ENCODE results near the gene SLC2A8.

SLC2A8 gene

DNA sequence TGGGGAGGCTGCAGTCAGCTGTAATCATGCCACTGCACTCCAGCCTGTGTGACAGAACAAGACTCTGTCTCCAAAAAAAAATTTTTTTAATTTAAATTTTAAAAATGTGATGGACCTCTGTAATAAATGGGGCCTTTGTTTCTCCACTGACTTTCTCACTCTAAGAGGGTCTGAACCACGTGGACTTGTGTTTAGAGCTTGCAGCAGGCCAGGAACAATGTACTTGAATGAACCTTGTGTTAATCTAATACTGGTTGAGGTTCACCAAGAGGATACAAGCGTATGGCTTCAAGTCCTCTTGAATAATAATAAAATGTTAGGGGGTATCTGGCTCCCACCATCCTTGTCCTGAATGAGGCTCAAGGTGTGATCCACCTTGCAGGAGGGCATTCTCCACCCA is 14.4 kb upstream of the SLC2A8 start:
- no peak for DNase-seq (ENCODE audit: low read depth)

DNA sequence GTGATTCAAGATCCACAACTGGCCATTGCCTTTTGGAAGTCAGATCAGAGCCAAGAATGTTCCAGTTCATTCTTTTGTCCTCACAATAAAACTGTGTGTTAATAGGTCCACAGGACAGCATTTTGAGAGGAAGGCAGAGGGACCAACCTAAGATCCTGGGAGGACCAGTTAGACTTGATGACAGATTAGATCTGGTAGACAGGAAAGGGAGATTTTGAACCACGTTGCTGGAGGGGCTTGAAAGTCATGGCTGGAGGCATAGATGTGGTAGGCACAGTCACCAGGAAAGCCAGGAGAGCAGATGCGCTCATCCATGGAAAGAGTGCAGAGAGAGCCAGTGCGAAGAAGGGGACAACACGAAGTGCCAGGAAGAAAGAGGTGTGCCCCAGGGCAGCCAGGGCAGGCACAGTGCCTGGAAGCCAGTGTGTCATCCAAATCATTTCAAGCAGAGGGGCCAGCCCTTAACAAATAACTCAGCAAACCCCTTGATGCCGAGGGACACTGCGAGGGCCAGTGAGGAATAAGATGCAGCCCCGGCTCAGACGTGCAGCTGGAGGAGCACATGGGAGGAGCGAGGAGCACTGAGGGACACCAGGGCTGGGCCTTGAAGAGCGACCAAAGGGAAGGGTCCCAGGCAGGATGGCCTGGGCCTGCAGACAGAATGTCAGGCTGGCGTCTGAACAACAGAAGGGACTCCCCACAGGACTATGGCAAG is 12.8 kb upstream of the SLC2A8 start:
- no peak for DNase-seq (ENCODE audit: low read depth)

DNA sequence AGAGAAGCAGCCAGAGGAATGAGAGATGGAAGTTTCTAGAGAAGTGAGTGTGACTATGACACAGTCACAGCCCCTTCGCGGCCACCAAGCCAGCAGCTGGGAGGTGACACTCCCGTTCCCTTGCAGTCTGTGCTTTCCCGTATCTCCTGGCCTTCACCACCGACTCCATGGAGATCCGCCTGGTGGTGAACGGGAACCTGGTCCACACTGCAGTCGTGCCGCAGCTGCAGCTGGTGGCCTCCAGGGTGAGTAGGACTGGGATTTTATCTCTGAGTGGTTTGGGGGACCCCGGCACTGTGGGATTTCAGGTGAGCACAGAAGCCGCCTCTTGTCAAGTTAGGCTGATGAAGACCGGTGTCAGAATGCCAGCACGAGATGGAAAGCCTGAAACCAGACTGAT is 12.1 kb upstream of the SLC2A8 start:
- DNase-seq (ENCODE audit: low read depth) = no peak

DNA sequence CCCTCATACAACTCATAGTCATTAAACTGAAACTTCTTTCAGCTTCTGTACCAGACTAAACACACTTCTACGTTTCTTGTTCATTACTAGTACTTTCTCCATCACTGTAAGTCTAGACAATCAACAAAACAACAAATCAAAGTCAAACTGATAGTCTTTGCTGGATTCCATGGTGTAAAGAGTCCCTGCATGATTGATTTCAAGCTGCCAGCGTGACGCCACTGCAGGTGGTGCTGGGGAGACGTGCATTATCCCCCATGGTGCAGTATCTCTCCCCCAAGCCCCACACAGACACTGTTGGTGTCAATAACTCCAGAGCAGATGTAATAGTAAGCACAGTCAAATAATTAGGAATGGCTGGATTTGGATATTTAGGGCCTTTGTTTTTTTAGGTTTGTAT is 10.7 kb upstream of the SLC2A8 start:
- DNase-seq (ENCODE audit: low read depth) = no peak

DNA sequence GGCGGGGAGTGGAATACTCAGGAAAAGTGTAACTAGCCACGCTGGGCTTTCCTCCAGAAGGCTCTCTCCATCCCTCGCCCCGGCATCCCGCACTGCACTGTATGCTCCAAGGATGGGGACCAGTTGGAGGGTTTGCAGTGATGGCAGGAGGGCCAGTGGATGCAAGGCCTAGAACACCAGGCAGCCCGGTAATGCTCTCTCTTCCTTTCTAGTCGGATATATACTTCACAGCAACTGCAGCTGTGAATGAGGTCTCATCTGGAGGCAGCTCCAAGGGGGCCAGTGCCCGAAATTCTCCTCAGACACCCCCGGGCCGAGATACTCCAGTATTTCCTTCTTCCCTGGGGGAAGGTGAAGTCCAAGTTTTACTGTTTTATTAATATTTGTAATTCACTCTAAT is 10.0 kb upstream of the SLC2A8 start:
- no peak for DNase-seq (ENCODE audit: low read depth)

DNA sequence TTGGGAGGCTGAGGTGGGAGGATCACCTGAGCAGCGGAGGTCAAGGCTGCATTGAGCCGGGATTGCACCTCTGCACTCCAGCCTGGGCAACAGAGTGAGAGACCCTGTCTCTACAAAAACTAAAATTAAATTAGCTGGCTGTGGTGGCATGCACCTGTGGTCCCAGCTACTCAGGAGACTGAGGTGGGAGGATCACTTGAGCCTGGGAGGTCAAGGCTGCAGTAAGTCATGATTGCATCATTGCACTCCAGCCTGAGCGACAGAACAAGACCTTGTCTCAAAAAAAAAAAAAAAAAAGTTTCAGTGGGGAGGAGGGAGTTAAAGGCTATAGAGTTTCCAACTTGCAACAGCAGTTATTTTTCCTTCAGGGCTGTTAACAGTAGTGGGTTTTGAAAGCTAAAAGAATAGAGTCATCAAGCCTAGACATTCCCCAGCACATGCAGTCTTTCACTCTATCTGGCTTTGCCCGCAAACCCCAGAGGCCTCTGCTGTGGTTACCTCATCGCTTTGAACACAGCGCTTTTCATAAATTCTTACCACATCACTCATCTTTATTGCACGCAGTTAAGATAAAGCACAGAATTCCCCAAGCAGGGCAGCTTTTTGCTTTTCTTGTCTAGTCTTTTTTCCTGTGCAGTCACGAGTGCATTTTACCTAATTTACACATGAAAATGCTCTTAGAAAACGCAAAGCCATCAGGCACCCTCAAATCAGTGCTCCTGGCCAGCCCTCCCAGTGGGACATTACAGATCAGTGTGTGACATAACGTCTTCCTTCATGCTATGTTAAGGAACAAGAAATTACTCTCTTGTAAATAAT is 8.7 kb upstream of the SLC2A8 start:
- DNase-seq (ENCODE audit: low read depth) = peak; percentile 67

DNA sequence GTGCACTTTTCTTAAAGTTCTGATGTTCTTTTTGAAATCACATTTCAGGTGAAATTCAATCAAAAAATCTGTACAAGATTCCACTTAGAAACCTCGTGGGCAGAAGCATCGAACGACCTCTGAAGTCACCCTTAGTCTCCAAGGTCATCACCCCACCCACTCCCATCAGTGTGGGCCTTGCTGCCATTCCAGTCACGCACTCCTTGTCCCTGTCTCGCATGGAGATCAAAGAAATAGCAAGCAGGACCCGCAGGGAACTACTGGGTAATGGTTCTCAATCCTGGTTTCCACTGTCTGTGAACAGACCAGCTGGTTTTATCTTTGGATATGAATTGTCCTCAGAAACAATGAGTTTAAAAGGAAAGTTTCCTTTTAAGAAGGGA is 8.1 kb upstream of the SLC2A8 start:
- DNase-seq (ENCODE audit: low read depth) = no peak

DNA sequence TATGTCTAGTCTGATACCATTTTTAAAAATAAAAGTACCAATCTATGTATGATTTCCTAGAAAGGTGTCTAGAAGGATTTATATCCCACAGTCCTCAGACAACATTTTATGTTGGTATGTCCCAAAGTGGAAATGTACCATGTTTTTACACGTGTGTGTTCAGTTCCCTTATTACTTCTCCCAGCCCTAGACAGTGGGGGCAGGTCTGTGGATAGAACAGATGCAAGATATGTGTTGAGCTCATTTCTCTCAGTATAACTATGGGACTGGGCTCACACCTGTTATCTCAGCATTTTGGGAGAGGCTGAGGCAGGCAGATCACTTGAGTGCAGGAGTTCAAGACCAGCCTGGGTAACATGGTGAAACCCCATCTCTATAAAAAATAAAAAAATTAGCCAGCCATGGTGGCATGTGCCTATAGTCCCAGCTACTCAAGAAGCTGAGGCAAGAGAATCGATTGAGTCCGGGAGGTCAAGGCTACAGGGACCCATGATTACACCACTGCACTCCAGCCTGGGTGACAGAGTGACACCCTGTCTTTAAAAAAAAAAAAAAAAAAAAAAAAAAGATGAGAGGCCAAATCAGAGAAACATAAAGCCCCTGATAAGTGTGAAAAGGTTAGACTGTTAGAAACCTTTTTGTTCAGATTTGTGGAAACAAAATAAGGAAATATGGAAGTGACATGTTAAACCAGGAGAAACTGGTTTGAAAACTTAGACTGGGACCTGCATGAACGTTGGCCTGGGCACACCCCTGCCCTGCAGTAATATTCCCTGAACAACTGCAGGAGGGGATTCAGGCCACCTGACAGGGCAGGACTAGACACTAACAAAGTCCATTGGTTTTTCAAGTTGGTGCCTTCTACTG is 7.4 kb upstream of the SLC2A8 start:
- no peak for DNase-seq (ENCODE audit: low read depth)

DNA sequence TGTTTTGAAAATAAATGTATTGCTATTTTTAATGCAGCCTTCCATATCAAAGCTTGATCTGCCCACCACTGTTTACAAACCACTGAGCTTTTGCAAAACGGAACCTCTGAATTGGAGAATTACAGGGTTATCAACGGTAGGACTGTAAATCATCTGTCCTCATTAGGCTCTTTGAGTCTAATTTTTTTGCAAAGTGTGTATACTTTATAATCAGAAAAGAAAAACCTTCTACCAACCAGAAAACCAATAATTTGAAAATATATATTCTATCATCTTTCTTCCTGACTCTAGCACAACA is 6.8 kb upstream of the SLC2A8 start:
- DNase-seq (ENCODE audit: low read depth) = no peak

DNA sequence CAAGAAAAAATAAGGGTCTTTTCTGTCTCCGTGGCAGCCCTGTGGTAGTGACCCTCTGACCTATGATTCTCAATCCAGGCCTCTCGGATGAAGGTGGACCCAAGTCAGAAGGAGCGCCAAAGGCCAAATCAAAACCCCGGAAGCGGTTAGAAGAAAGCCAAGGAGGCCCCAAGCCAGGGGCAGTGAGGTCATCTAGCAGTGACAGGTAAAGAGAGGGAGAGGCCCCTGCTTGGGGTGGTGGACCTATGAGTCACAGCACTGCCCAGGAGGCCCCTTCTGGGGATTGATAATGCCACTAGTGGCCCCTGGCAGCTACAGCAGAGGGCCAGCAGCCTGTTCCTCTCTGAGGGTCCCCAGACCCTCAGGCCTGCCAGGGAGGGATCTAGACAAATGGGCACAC is 6.4 kb upstream of the SLC2A8 start:
- no peak for DNase-seq (ENCODE audit: low read depth)

DNA sequence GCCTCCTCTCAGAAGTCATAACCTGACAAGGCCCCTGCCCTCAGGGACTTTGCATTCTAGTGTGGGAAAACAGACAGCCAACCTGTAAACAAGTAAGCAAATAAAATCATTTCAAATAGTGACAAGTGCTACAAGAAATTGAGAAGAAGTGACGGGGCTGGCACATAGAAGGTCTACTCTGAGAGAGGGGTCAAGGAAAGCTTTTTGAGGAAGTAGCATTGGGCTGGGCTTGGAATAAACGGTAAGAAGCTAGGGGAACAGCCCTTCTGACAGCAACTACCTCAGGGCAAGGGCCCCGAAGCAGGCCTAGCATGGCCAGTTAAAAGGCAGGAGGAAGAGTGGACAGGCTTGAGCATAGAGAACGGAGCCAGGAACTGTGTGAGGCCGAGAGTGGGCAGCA is 4.8 kb upstream of the SLC2A8 start:
- no peak for DNase-seq (ENCODE audit: low read depth)

DNA sequence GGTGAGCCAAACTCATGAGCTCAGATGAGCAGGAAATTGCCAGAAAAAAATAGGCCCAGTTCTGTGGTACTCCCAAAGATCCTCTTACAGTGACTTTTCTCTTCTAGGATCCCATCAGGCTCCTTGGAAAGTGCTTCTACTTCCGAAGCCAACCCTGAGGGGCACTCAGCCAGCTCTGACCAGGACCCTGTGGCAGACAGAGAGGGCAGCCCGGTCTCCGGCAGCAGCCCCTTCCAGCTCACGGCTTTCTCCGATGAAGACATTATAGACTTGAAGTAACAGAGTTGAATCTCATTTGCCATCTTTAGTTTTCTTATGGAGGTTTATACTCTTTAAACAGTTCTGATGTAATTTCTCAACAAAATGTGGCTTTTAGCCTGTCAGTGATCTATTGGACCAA is 4.0 kb upstream of the SLC2A8 start:
- DNase-seq (ENCODE audit: low read depth) = no peak

DNA sequence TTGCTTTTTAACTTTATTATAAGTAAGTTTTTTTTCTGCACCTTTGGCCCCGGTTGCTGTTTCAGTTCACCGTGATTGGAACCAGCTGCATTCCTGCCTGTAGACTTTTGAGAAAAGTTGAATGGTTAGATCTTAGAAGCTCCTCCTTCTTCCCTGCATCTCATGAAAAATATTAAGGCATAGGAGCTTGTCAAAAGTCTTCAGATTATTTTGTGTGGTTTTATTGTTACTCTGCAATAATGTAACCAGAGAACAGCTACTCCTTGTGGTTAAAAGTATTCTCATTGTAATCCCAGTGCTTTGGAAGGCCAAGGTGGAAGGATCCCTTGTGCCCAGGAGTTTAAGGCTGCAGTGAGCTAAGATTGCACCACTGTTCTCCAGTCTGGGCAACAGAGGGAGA is 3.3 kb upstream of the SLC2A8 start:
- DNase-seq (ENCODE audit: low read depth) = no peak

DNA sequence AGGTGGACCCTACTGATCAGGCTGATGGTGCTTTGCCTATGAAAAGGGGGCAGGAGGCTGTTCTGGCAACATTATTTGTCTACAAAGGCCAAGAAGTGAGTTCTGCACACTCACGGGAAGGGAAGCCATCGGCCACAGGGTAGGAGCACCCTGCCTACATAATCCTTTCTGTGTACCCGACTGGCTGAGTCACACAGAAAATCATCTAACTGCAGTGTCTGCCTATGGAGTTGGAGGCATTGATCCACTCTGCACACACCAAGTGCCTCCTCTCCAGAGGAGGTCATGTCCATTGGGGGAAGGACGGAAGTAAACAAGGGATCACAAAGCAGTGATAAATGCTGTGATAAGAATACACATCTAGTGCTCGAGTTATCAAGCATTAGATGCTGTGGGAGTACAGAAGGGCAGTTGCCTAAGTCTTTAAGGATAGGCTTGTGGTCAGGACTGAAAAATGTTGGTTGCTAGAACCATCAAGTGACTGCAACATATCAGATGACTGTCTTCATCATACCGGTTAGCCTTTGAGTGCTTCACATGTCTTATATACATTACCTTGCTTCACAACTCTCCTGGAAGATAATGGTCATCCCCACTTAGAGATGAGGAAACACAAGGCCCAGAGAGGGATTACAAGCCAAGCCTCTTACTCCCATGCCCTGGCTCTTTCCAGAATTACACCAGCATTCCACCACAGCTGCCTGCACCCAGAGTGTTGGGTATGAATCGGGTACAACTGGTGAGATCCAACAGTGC is 1.3 kb upstream of the SLC2A8 start:
- DNase-seq (ENCODE audit: low read depth) = no peak

DNA sequence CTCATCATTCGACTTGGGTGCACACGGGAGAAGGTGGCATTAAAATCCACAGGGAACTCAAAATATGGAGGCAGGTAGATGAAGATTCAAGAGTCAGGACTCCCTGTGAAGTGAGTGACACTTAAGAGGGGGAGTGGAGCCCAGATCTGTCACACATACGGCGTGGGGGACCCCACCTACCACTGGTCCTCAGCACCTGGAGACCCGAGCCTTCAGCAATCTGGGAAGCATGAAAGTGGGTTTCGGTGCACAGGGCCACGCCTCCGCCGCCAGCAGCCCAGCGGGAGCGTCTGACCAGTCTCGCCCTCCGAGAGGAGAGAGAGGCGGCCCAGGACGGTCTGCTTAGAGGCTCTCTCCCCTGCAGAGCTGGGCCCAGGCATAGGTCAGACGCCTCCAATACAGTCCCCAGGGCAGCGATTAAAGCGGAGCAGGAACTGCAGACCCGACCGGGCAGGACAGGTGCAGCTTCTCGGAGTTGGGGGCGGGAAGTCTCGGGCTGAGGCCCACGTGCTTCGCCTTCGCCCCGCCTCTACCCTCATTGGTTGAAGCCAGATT is 639 bp upstream of the SLC2A8 start:
- DNase-seq (ENCODE audit: low read depth) = no peak

DNA sequence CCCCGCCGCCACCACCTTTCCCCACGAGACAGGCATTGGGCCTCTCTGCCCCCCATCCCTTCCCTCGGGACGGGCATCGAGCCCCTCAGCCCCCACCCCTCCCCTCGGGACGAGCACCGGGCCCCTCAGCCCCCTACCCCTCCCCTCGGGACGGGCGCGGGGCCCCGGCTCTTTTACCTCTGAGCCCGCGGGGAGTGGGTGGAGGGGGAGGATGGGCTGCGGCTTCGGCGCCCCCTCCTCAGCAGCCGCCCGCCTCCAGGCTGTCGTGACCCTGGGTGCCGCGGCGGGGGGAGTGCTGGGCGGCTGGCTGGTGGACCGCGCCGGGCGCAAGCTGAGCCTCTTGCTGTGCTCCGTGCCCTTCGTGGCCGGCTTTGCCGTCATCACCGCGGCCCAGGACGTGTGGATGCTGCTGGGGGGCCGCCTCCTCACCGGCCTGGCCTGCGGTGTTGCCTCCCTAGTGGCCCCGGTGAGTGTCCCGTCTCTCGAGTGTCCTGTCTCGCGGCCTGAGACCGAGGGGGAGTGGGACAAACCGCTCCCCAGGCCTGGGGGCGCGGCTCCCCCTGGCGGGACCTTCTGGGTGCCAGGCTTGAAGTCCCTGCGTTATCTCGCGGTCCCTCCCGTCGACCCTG is 791 bp downstream of the SLC2A8 start:
- DNase-seq (ENCODE audit: low read depth) = no peak

DNA sequence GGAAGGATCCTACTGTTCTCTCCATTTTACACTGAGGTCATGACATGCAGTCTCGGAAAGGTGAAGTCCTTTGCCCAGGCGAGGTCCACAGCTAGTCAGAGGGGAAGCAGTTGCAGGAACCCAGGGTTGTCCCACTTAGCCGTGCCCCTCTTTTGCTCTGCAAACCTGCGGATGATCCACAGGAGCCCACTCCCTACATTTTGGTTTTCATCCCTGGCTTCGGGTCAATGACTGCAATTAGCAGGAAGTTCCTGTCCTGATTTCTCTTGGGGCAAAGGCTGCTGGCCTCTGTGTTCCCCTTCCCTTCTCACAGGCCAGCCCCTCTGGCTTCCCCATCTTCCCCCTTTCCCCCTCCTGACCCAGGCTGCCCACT is 1.3 kb downstream of the SLC2A8 start:
- no peak for DNase-seq (ENCODE audit: low read depth)

DNA sequence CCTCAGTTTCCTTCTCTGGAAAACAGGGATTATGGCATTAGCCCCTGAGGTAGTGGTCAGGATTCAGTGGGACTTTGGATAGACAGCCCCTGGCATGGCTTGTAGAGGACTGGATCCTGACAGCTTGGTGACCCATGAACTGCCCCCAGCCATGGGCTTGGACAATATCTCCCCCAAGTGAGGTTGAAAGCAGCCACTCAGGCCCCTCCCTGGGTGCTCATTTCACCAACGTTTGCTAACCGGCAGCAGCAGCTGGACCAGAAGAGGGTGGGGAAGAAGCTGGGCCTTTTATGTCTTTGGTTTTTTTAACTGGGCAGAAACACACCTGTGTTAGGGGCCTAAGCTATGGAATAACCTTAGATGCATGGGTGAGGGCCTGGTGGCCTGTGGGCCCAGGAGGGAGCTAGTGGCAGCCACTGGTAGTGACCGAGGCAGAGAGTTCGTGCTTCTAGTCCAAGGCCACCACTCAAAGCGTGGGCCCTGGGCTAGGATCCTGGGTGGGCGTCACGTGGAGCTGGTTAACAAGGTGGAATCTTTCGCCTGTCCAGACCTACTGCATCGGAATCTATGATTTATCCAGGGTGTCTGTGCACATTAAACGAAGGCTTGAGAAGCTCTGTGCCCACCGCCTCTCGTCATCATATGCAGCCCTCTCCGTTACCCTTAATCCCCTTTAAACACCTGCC is 1.9 kb downstream of the SLC2A8 start:
- no peak for DNase-seq (ENCODE audit: low read depth)

DNA sequence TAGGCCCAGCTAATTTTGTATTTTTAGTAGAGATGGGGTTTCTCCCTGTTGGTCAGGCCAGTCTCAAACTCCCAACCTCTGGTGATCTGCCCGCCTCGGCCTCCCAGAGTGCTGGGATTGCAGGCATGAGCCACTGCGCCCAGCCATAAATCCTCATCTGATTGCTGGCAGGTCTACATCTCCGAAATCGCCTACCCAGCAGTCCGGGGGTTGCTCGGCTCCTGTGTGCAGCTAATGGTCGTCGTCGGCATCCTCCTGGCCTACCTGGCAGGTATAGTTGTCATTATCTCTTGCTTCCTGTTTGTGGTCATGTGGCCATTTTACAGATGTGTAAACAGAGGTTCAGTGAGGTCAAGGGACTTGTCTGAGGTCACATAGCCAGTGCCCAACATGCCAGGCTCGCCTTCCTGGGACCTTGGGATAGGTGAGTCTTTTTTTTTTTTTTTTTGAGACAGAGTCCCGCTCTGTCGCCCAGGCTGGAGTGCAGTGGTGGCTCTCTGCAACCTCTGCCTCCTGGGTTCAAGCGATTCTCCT is 2.8 kb downstream of the SLC2A8 start:
- DNase-seq (ENCODE audit: low read depth) = no peak

DNA sequence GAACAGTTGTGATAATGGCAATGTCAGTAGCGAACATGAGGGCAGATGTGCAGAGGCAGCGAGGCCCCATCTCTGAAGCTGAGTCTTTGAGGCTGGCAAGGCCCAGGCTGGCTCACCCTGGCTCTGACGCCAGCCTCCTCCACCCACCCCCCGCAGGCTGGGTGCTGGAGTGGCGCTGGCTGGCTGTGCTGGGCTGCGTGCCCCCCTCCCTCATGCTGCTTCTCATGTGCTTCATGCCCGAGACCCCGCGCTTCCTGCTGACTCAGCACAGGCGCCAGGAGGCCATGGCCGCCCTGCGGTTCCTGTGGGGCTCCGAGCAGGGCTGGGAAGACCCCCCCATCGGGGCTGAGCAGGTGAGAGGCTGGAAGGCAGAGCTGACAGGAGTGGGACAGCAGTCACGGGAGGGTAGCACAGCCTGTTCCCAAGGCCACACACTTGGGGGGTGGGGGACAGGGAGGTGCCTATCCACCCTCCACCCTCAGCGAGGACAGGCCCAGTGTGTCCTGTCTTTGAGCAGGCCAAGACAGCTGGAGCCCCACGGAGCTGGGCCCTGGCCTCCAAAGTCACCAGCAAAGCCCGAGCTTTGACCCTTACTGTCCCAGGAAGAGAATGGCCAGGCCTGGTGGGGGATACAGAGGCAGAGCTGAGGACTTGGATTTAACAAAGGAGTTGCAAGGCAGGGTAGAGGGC is 5.6 kb downstream of the SLC2A8 start:
- DNase-seq (ENCODE audit: low read depth) = no peak

Measured in activated T-helper 1 cell treated with Interleukin-2 at 50 U/mL for 16 hours (primary cell).